AG04450 (cell line): ENCODE data around the gene KHDC1L. TPM values are rescaled to one million over a fixed set of nuclear protein-coding genes. Genes with fewer than 3 reads are reported as not detected.
"Not testable (repeated sequence)": the region's sequence is repeated elsewhere in the genome, so short reads cannot be mapped to it uniquely, and the experiment has no call there.

Source experiments
- CTCF ChIA-PET: fragments of 300-600, 350-600 bp; formaldehyde crosslinking; extraction: SDS; loops from one replicate; lab custom pipeline; 2022; ENCODE audit warnings: antibody characterized with exemption, inconsistent platforms; lab: Charles Lee
- POLR2A ChIA-PET: fragments of 350-600 bp; formaldehyde crosslinking; extraction: SDS; loops from one replicate; lab custom pipeline; 2021; ENCODE audit warnings: antibody characterized with exemption, inconsistent platforms; lab: Yijun Ruan, JAX
- DNase-seq: peaks from one replicate; pipeline ENCODE4 v3.0.0-alpha.2; 2011; ENCODE audit warnings: low read depth, low spot score
- H3K27ac ChIP-seq: one replicate; pipeline ENCODE4 v1.5.1; 2012; ENCODE audit warnings: low read depth, low read length, control low read depth
- H3K27me3 ChIP-seq: one replicate; pipeline ENCODE4 v1.6.0; 2012; ENCODE audit warnings: low read length; ENCODE audit not compliant: control insufficient read depth, insufficient read depth
- H3K4me3 ChIP-seq: 2 replicates; pipeline ENCODE4 v1.5.1; 2011; ENCODE audit warnings: mild to moderate bottlenecking, low read depth, low read length, control low read depth
- H3K9me3 ChIP-seq: 2 replicates; pipeline ENCODE4 v1.5.1; 2012; ENCODE audit warnings: low read length; ENCODE audit not compliant: control insufficient read depth, insufficient read depth
- polyA plus RNA-seq: library from polyadenylated mRNA; depleted of rRNA; stranded (reverse); fragments of >200 nt; gene quantifications from 2 replicates; pipeline ENCODE4 v1.2.3, GENCODE V29; 2011
- TF ChIP-seq, protein P1 (sequence below): IDR thresholded peaks from 2 replicates; pipeline ENCODE4 v1.5.1; 2011; ENCODE audit warnings: low read depth, low read length, control low read depth, inconsistent platforms

KHDC1L gene
- polyA plus RNA-seq, 1 experiment: 0.27 TPM

DNA sequence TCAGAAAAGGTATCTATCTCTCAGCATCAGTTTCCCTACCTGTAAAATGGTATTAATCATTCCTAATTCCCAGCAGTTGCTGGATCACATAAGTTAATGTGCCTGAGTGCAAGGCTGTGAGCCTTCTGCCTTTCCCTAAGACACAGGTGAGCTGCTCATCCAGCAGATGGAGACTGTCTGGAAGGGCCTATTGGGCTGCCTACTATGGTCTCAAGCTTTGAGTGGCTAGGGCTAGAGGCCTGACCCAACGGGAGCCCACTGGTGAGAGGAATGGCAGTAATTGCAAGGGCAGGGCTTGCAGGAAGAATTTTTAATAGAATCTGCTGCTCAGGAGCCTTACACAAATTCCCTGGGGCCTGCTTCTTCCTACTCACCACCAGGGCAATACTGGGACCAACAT, 33.4 kb upstream of the KHDC1L start:
- CTCF ChIA-PET: no interaction called here
- H3K27ac ChIP-seq: no peak overlapping the region
- no peak for DNase-seq

DNA sequence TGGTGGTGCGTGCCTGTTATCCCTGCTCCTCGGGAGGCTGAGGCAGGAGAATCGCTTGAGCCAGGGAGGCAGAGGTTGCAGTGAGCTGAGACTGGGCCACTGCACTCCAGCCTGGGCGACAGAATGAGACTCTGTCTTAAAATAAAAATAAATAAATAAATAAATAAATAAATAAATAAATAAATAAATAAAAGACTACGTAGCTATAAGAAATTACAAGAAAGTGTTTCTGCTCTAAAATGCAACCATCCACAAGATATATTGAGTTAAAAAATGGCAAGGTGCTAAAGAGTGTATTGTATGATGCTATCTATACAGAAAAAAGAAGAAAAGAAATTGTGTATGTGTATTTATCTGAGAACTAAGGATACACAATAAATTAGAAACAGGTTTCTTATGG, 29.0 kb upstream of the KHDC1L start:
- not testable (repeated sequence) for H3K9me3 ChIP-seq
- CTCF ChIA-PET: interaction anchor here (0.6 to 1.0 kb wide), 2 partner anchors 32 to 1127 kb away, joined by 3 read pairs; no protein-coding TSS in a partner anchor

More for the DNA sequence above, 33.4 kb upstream of the KHDC1L start:
- Histone ChIP-seq H3K9me3 (no peaks in the 10 kb centered on the region; the same call in 1 of the 2 replicates), H3K4me3 (no peak overlapping the region), H3K27me3 (no peaks in the 10 kb centered on the region)
- POLR2A ChIA-PET: no interaction called here
- TF ChIP-seq, protein P1, sequence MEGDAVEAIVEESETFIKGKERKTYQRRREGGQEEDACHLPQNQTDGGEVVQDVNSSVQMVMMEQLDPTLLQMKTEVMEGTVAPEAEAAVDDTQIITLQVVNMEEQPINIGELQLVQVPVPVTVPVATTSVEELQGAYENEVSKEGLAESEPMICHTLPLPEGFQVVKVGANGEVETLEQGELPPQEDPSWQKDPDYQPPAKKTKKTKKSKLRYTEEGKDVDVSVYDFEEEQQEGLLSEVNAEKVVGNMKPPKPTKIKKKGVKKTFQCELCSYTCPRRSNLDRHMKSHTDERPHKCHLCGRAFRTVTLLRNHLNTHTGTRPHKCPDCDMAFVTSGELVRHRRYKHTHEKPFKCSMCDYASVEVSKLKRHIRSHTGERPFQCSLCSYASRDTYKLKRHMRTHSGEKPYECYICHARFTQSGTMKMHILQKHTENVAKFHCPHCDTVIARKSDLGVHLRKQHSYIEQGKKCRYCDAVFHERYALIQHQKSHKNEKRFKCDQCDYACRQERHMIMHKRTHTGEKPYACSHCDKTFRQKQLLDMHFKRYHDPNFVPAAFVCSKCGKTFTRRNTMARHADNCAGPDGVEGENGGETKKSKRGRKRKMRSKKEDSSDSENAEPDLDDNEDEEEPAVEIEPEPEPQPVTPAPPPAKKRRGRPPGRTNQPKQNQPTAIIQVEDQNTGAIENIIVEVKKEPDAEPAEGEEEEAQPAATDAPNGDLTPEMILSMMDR: no peak

DNA sequence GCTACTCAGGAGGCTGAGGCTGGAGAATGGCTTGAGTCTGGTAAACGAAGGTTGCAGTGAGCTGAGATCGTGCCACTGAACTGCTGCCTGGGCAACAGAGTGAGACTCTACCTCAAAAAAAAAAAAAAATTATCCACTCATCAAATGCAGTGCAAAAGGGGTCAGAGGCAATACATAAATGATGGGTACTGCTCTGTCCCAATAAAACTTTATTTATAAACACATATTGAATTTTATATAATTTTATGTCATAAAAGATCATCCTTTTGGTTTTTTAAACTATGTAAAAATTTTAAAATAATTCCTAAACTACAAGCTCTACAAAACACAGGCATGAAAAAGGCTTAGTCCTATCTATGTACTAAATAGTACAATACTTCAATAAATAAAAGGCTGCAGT, 27.4 kb upstream of the KHDC1L start:
- Histone ChIP-seq H3K4me3 (no peak overlapping the region), H3K9me3 (no peaks in the 10 kb centered on the region), H3K27ac (no peak overlapping the region), H3K27me3 (no peaks in the 10 kb centered on the region)
- TF ChIP-seq, protein P1: no peak
- CTCF ChIA-PET: interaction anchor here (0.8 kb wide), 1 partner anchor 33 kb away, joined by 4 read pairs; no protein-coding TSS in a partner anchor
- DNase-seq: no peak
- POLR2A ChIA-PET: interaction anchor here (0.7 kb wide), 1 partner anchor 819 kb away, joined by 3 read pairs; no protein-coding TSS in a partner anchor

More for the DNA sequence above, 29.0 kb upstream of the KHDC1L start:
- POLR2A ChIA-PET, DNase-seq, H3K4me3 ChIP-seq, H3K27ac ChIP-seq, H3K27me3 ChIP-seq: not testable (repeated sequence)

DNA sequence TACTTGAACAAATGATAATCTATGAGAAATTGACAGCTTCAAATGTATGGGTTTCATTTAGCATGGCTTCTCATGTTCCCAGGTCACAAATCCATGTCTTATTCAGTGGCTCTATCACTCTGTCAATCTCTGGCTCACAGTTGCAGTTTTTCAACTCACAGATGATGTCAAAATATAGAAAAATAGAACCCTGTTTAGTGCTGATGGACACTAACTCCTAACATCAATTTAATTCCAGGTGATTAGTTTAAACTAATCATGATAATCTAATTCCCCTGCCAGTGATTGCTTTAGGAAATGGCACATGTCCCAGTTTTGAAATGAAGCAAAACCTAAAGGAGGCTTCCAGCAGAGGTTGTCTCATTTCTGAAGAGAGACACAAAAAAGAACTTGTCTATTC, 24.7 kb upstream of the KHDC1L start:
- ChIA-PET POLR2A (no interaction called here), CTCF (no interaction called here)
- TF ChIP-seq, protein P1: no peak
- DNase-seq: no peak
- H3K4me3 ChIP-seq: no peak overlapping the region
- H3K27me3 ChIP-seq: no peaks in the 10 kb centered on the region
- H3K9me3 ChIP-seq: no peaks in the 10 kb centered on the region
- no peak overlapping the region for H3K27ac ChIP-seq

DNA sequence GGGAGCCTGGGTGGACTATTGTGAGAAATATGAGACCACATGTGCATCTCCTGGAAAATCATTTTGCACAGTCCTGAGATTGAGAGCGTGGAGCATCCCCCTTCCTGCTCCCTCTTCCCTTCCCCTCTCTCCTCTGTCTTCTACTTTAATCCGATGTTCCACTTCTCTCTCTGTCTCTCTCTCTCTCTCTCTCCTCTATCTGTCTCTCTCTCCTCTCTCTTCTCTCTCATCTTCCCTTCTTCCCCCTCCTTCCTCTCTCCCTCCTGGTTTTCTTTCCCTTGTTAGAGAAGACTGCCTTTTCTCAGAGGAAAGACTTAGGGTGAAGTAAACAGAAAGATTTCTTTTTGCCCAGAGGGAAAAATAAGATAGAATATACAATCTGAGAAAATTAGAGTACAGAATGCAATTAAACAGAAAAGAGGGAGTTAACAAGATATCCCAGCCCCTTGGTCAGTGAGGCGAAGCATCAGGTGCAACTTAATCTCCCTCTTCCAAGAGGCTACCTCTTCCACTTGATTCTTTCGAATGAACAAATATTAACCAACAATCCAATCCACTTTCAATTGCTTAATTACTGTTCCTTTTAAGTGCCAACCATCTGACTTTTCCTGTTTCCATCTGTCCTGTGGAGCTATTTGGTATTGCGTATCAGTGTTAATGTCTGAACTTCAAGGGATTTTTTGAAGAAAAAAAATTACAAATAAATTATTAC, 23.1 kb upstream of the KHDC1L start:
- ChIA-PET CTCF (interaction anchor here (0.7 kb wide), 1 partner anchor 80 kb away, joined by 3 read pairs; no protein-coding TSS in a partner anchor), POLR2A (interaction anchor here (0.7 kb wide), 1 partner anchor 75 kb away, joined by 4 read pairs; no protein-coding TSS in a partner anchor)
- TF ChIP-seq, protein P1: no peak
- DNase-seq: no peak
- no peak overlapping the region for H3K27ac ChIP-seq
- no peak overlapping the region for H3K4me3 ChIP-seq
- H3K9me3 ChIP-seq: no peaks in the 10 kb centered on the region
- no peaks in the 10 kb centered on the region for H3K27me3 ChIP-seq
